Calu3 (cell line): ENCODE results near the gene CAPRIN1. TPM values are rescaled to one million over a fixed set of nuclear protein-coding genes. Genes with fewer than 3 reads are reported as not detected.

Experiments used
- BruUV-seq: library from RNA; stranded (reverse); fragments of 400-500 nt; replicated peaks from 2 replicates; lab custom pipeline; 2021; lab: Mats Ljungman, UMichigan
- CTCF ChIA-PET: fragments of 300-600 bp; sonication (Branson Sonifier 250); formaldehyde crosslinking; loops from one replicate; lab custom pipeline; 2022; ENCODE audit warnings: antibody characterized with exemption; lab: Charles Lee
- DNase-seq: peaks from one replicate; pipeline ENCODE4 v3.0.0; 2022
- H3K27ac Mint-ChIP-seq: one replicate; pipeline ENCODE4 v1.8.0; 2022; ENCODE audit warnings: mixed read lengths; ENCODE audit not compliant: unreplicated experiment
- H3K27me3 Mint-ChIP-seq: one replicate; pipeline ENCODE4 v1.8.0; 2022; ENCODE audit warnings: mixed read lengths; ENCODE audit not compliant: unreplicated experiment
- H3K36me3 Mint-ChIP-seq: one replicate; pipeline ENCODE4 v1.8.0; 2022; ENCODE audit warnings: mild to moderate bottlenecking, moderate library complexity, mixed read lengths; ENCODE audit not compliant: insufficient read depth, unreplicated experiment
- H3K4me1 Mint-ChIP-seq: one replicate; pipeline ENCODE4 v1.8.0; 2022; ENCODE audit warnings: mild to moderate bottlenecking, low read depth, mixed read lengths; ENCODE audit not compliant: unreplicated experiment
- H3K4me3 Mint-ChIP-seq: one replicate; pipeline ENCODE4 v1.8.0; 2022; ENCODE audit warnings: mild to moderate bottlenecking, low read depth, moderate library complexity, mixed read lengths; ENCODE audit not compliant: unreplicated experiment
- H3K9me3 Mint-ChIP-seq: one replicate; pipeline ENCODE4 v1.8.0; 2022; ENCODE audit warnings: low read depth, mixed read lengths; ENCODE audit not compliant: unreplicated experiment
- CTCF ChIP-seq: fragments of 200-600 bp; IDR thresholded peaks from one replicate; pipeline ENCODE4 v1.8.0; 2022; ENCODE audit warnings: antibody characterized with exemption; ENCODE audit not compliant: unreplicated experiment
- intact Hi-C: fragments of 100-400 bp; cut with micrococcal nuclease; formaldehyde crosslinking; loops from one replicate; pipeline ENCODE4 v1.10.0; 2022; ENCODE audit not compliant: unreplicated experiment
- total RNA-seq: library from RNA; stranded (reverse); gene quantifications from 2 replicates; pipeline ENCODE4 v1.2.3, GENCODE V29; 2022

Gene CAPRIN1
- total RNA-seq, 1 experiment from 2014 or later: 268 TPM

- no peaks in the 10 kb centered on the region for H3K27me3 Mint-ChIP-seq
- intact Hi-C loops: no loop called here
- peaks cover 11% of the 10 kb centered on the region for H3K4me1 Mint-ChIP-seq
- no peak for TF ChIP-seq CTCF
- no TSS peak for BruUV-seq
- DNase-seq: no peak
- CTCF ChIA-PET: no interaction called here
- no peaks in the 10 kb centered on the region for H3K36me3 Mint-ChIP-seq
- H3K27ac Mint-ChIP-seq: no peak overlapping the region
- H3K4me3 Mint-ChIP-seq: no peak overlapping the region
- no peaks in the 10 kb centered on the region for H3K9me3 Mint-ChIP-seq
Observed at GRCh38 chr11:34006876-34007275, 44.7 kb upstream of the CAPRIN1 start.

GRCh38 chr11:34012734-34013133 lies 38.8 kb upstream of the CAPRIN1 start:
- TF ChIP-seq CTCF: no peak
- CTCF ChIA-PET: no interaction called here

GRCh38 chr11:34013898-34014571 lies 37.5 kb upstream of the CAPRIN1 start:
- Mint-ChIP-seq H3K27ac (no peak overlapping the region), H3K27me3 (no peaks in the 10 kb centered on the region), H3K9me3 (peaks cover 4% of the 10 kb centered on the region), H3K36me3 (no peaks in the 10 kb centered on the region), H3K4me3 (no peak overlapping the region), H3K4me1 (no peaks in the 10 kb centered on the region)
- CTCF ChIA-PET: no interaction called here
- no peak for DNase-seq
- no peak for TF ChIP-seq CTCF
- no TSS peak for BruUV-seq
- intact Hi-C loops: no loop called here

More at GRCh38 chr11:34012734-34013133, 38.8 kb upstream of the CAPRIN1 start:
- Mint-ChIP-seq H3K36me3 (no peaks in the 10 kb centered on the region), H3K4me3 (no peak overlapping the region), H3K27ac (no peak overlapping the region), H3K27me3 (no peaks in the 10 kb centered on the region), H3K9me3 (peaks cover 4% of the 10 kb centered on the region), H3K4me1 (no peaks in the 10 kb centered on the region)
- no peak for DNase-seq
- intact Hi-C loops: no loop called here
- BruUV-seq: no TSS peak

GRCh38 chr11:34021977-34022735 lies 29.4 kb upstream of the CAPRIN1 start:
- no peak for TF ChIP-seq CTCF
- no peaks in the 10 kb centered on the region for H3K9me3 Mint-ChIP-seq
- no peaks in the 10 kb centered on the region for H3K27me3 Mint-ChIP-seq
- no peak overlapping the region for H3K27ac Mint-ChIP-seq
- no peaks in the 10 kb centered on the region for H3K36me3 Mint-ChIP-seq
- no peak for DNase-seq
- no peaks in the 10 kb centered on the region for H3K4me1 Mint-ChIP-seq
- no TSS peak for BruUV-seq
- intact Hi-C loops: no loop called here
- CTCF ChIA-PET: no interaction called here
- no peak overlapping the region for H3K4me3 Mint-ChIP-seq
